HG02981 (cell line): ENCODE measurements around the gene MTM1.

Source experiments
- ATAC-seq: cut with Tn5 transposase; IDR thresholded peaks from one replicate; pipeline ENCODE4 v1.9.1; 2021; ENCODE audit warnings: mild to moderate bottlenecking, moderate library complexity; ENCODE audit not compliant: unreplicated experiment

Gene MTM1

GRCh38 chrX:150568320-150569154, at the start of gene MTM1:
MTM1 (plus strand) TSS chrX:150568621; CDS start chrX:150592615, 23,994 bp downstream.
- peak; percentile 94 for ATAC-seq

- ATAC-seq = no peak
Observed at GRCh38 chrX:150522494-150522893, 45.9 kb upstream of the MTM1 start.

- ATAC-seq = no peak
Observed at GRCh38 chrX:150525061-150525919, 43.1 kb upstream of the MTM1 start.

GRCh38 chrX:150526692-150527091, 41.7 kb upstream of the MTM1 start:
- no peak for ATAC-seq

GRCh38 chrX:150527108-150527507, 41.3 kb upstream of the MTM1 start:
- ATAC-seq = no peak

- no peak for ATAC-seq
Observed at GRCh38 chrX:150529587-150529986, 38.8 kb upstream of the MTM1 start.

GRCh38 chrX:150530821-150531220, 37.6 kb upstream of the MTM1 start:
- no peak for ATAC-seq

GRCh38 chrX:150531467-150531866, 37.0 kb upstream of the MTM1 start:
- ATAC-seq = no peak

- no peak for ATAC-seq
Observed at GRCh38 chrX:150533863-150534262, 34.6 kb upstream of the MTM1 start.

- no peak for ATAC-seq
Observed at GRCh38 chrX:150536455-150537116, 31.8 kb upstream of the MTM1 start.

- ATAC-seq = no peak
Observed at GRCh38 chrX:150537851-150538250, 30.6 kb upstream of the MTM1 start.

- no peak for ATAC-seq
Observed at GRCh38 chrX:150540965-150541364, 27.5 kb upstream of the MTM1 start.

GRCh38 chrX:150542846-150543229, 25.6 kb upstream of the MTM1 start:
- ATAC-seq = peak; percentile 36

GRCh38 chrX:150543230-150544155, 24.9 kb upstream of the MTM1 start:
- peak; percentile 47 for ATAC-seq

GRCh38 chrX:150544222-150544787, 24.1 kb upstream of the MTM1 start:
- ATAC-seq = no peak

- ATAC-seq = no peak
Observed at GRCh38 chrX:150544835-150545770, 23.3 kb upstream of the MTM1 start.

- ATAC-seq = no peak
Observed at GRCh38 chrX:150546711-150547153, 21.7 kb upstream of the MTM1 start.

GRCh38 chrX:150547375-150548115, 20.9 kb upstream of the MTM1 start:
- ATAC-seq = peak; percentile 53
